HepG2 (cell line): ENCODE measurements around the gene TAPBP. TPM values are rescaled to one million over a fixed set of nuclear protein-coding genes. Genes with fewer than 3 reads are reported as not detected.

ENCODE experiments used
- ATF7-NPFF ChIP-seq: sonication (generic); formaldehyde crosslinking; IDR thresholded peaks from 2 replicates; pipeline ENCODE4 v1.8.1; 2023; ENCODE audit warnings: mild to moderate bottlenecking, low read depth, missing genetic modification reagents, moderate library complexity
- E2F1 ChIP-seq: sonication (generic); formaldehyde crosslinking; IDR thresholded peaks from 2 replicates; pipeline ENCODE4 v1.5.0; 2020; ENCODE audit warnings: missing genetic modification reagents
- GATAD2A ChIP-seq: IDR thresholded peaks from 2 replicates; pipeline ENCODE4 v1.6.1; 2016
- HNRNPL ChIP-seq: fragments of 200-400 bp; formaldehyde crosslinking; IDR thresholded peaks from 2 replicates; pipeline ENCODE4 v1.6.1; 2017; ENCODE audit warnings: mild to moderate bottlenecking, low read depth, low read length
- IRF1 ChIP-seq: sonication (generic); formaldehyde crosslinking; IDR thresholded peaks from 2 replicates; pipeline ENCODE4 v1.4.0; 2020; ENCODE audit warnings: low read depth, mild to moderate bottlenecking, missing genetic modification reagents
- IRX3 ChIP-seq: sonication (generic); formaldehyde crosslinking; IDR thresholded peaks from 2 replicates; pipeline ENCODE4 v1.8.1; 2023; ENCODE audit warnings: mild to moderate bottlenecking, low read depth, missing genetic modification reagents, borderline replicate concordance
- KDM4B ChIP-seq: sonication (generic); formaldehyde crosslinking; IDR thresholded peaks from 2 replicates; pipeline ENCODE4 v1.4.0; 2020; ENCODE audit warnings: missing genetic modification reagents
- MAFG ChIP-seq: sonication (generic); formaldehyde crosslinking; IDR thresholded peaks from 2 replicates; pipeline ENCODE4 v1.5.1; 2020; ENCODE audit warnings: mild to moderate bottlenecking, missing genetic modification reagents
- MYC ChIP-seq: sonication (generic); formaldehyde crosslinking; IDR thresholded peaks from 2 replicates; pipeline ENCODE4 v1.9.0; 2021; ENCODE audit warnings: missing genetic modification reagents, borderline replicate concordance
- RXRB ChIP-seq: IDR thresholded peaks from 2 replicates; pipeline ENCODE4 v1.6.1; 2016; ENCODE audit warnings: borderline replicate concordance, missing genetic modification reagents, missing compliant biosample characterization
- SALL2 ChIP-seq: sonication (generic); formaldehyde crosslinking; IDR thresholded peaks from 2 replicates; pipeline ENCODE4 v1.8.1; 2023; ENCODE audit warnings: mild to moderate bottlenecking, missing genetic modification reagents, inconsistent platforms
- SMYD3 ChIP-seq: sonication (generic); formaldehyde crosslinking; IDR thresholded peaks from 2 replicates; pipeline ENCODE4 v1.8.1; 2023; ENCODE audit warnings: mild to moderate bottlenecking, missing genetic modification reagents
- SRSF9 ChIP-seq: fragments of 200-400 bp; formaldehyde crosslinking; IDR thresholded peaks from 2 replicates; pipeline ENCODE4 v1.6.1; 2018; ENCODE audit warnings: borderline replicate concordance, mild to moderate bottlenecking, low read depth, low read length; ENCODE audit not compliant: insufficient read depth, poor library complexity, severe bottlenecking
- STAT5B ChIP-seq: sonication (generic); formaldehyde crosslinking; IDR thresholded peaks from 2 replicates; pipeline ENCODE4 v1.4.0; 2020; ENCODE audit warnings: missing genetic modification reagents
- TFE3 ChIP-seq: IDR thresholded peaks from 2 replicates; pipeline ENCODE4 v1.6.1; 2016
- ZBTB46 ChIP-seq: sonication (generic); formaldehyde crosslinking; IDR thresholded peaks from 2 replicates; pipeline ENCODE4 v1.4.0; 2020; ENCODE audit warnings: mild to moderate bottlenecking, missing genetic modification reagents, borderline replicate concordance
- ZBTB7B ChIP-seq: sonication (generic); formaldehyde crosslinking; IDR thresholded peaks from 2 replicates; pipeline ENCODE4 v1.4.0; 2020; ENCODE audit warnings: missing genetic modification reagents
- ZFP1 ChIP-seq: IDR thresholded peaks from 2 replicates; pipeline ENCODE4 v1.6.1; 2016
- ZFP37 ChIP-seq: sonication (generic); formaldehyde crosslinking; IDR thresholded peaks from 2 replicates; pipeline ENCODE4 v1.4.0; 2020; ENCODE audit warnings: missing genetic modification reagents, borderline replicate concordance
- ZNF337 ChIP-seq: sonication (generic); formaldehyde crosslinking; IDR thresholded peaks from 2 replicates; pipeline ENCODE4 v1.5.1; 2020; ENCODE audit warnings: missing genetic modification reagents, low read depth, mild to moderate bottlenecking, borderline replicate concordance
- ZNF354B ChIP-seq: sonication (generic); formaldehyde crosslinking; IDR thresholded peaks from 2 replicates; pipeline ENCODE4 v1.8.0; 2022; ENCODE audit warnings: mild to moderate bottlenecking, missing genetic modification reagents
- ZNF567 ChIP-seq: sonication (generic); formaldehyde crosslinking; IDR thresholded peaks from 2 replicates; pipeline ENCODE4 v1.8.1; 2023; ENCODE audit warnings: mild to moderate bottlenecking, missing genetic modification reagents, borderline replicate concordance
- ZNF572 ChIP-seq: sonication (generic); formaldehyde crosslinking; IDR thresholded peaks from 2 replicates; pipeline ENCODE4 v1.5.1; 2020; ENCODE audit warnings: mild to moderate bottlenecking, missing genetic modification reagents
- ZNF7 ChIP-seq: IDR thresholded peaks from 2 replicates; pipeline ENCODE4 v1.6.1; 2016; ENCODE audit warnings: missing biosample characterization, missing genetic modification reagents
- ZNF768 ChIP-seq: sonication (generic); formaldehyde crosslinking; IDR thresholded peaks from 2 replicates; pipeline ENCODE4 v1.4.0; 2020; ENCODE audit warnings: missing genetic modification reagents
- ZNF83 ChIP-seq: sonication (generic); formaldehyde crosslinking; IDR thresholded peaks from 2 replicates; pipeline ENCODE4 v1.4.0; 2020; ENCODE audit warnings: missing genetic modification reagents, mild to moderate bottlenecking, borderline replicate concordance
- polyA plus RNA-seq, 8 experiments: library from polyadenylated mRNA; depleted of rRNA in 3 of 8; stranded (reverse) in 7 of 8; unstranded in 1 of 8; fragments of >200 nt; fragmentation: Illumina TruSeq in 4 of 8; extraction: Trizol in 4 of 8; gene quantifications; 2 replicates each; pipeline versions ENCODE4 v1.2.1 to v1.2.3, GENCODE V29; 2011 to 2016; ENCODE audit warnings: low read depth in 4 of 8, missing spikeins in 1 of 8, mixed read lengths in 1 of 8; ENCODE audit not compliant: insufficient read depth in 1 of 8
- total RNA-seq, 5 experiments: library from RNA; depleted of rRNA; stranded (reverse); fragments of >200 nt; fragmentation: Illumina TruSeq; extraction: Trizol; gene quantifications; 2 replicates each; pipeline ENCODE4 v1.2.3, GENCODE V29; 2016; ENCODE audit warnings: low read depth in 1 of 5

The TAPBP gene
- total and polyA plus RNA-seq, 2 of the 13 experiments (the other 11 are each of a cell fraction or from before 2014, with no cell fraction given), result 27.4 to 32.3 TPM

GRCh38 chr6:33317669-33318425, 4.0 kb upstream of the TAPBP start, which contains the start of gene ZBTB22 (continued):
- TF ChIP-seq ZFP37, result no peak
- TF ChIP-seq KDM4B, result peak; percentile 64; the same call in 1 of the 2 replicates
- no peak for TF ChIP-seq ZNF354B (CRISPR knock-in tag)
- no peak for TF ChIP-seq STAT5B (CRISPR knock-in tag)
- TF ChIP-seq E2F1 (CRISPR knock-in tag), result 0 out of 2 replicates have a peak, but pooled peaks have one; percentile 18
- no peak for TF ChIP-seq MAFG (CRISPR knock-in tag)
- TF ChIP-seq ZBTB7B (CRISPR knock-in tag), result no peak
- no peak for TF ChIP-seq MYC (CRISPR knock-in tag)
- no peak for TF ChIP-seq SMYD3 (CRISPR knock-in tag)
- TF ChIP-seq ZNF83, result no peak
- TF ChIP-seq TFE3, result 0 out of 2 replicates have a peak, but pooled peaks have one; percentile 32
- TF ChIP-seq SALL2 (CRISPR knock-in tag), result peak; percentile 63; the same call in 1 of the 2 replicates
- peak; percentile 23; the same call in 1 of the 2 replicates for TF ChIP-seq ZFP1
- TF ChIP-seq IRF1 (CRISPR knock-in tag), result no peak
- TF ChIP-seq ATF7-NPFF (CRISPR knock-in tag), result peak; percentile 43; the same call in 1 of the 2 replicates
- TF ChIP-seq SRSF9, result no peak
- TF ChIP-seq GATAD2A (CRISPR knock-in tag), result peak; percentile 27; the same call in 1 of the 2 replicates
- TF ChIP-seq ZNF768 (CRISPR knock-in tag), result no peak
- no peak for TF ChIP-seq IRX3 (CRISPR knock-in tag)
- TF ChIP-seq HNRNPL, result no peak
- TF ChIP-seq ZNF572 (CRISPR knock-in tag), result no peak
- TF ChIP-seq ZNF567 (CRISPR knock-in tag), result peak; percentile 48; the same call in 1 of the 2 replicates
- TF ChIP-seq ZNF337 (CRISPR knock-in tag), result no peak
- no peak for TF ChIP-seq ZBTB46
- TF ChIP-seq ZNF7 (CRISPR knock-in tag), result no peak
- TF ChIP-seq RXRB (CRISPR knock-in tag), result peak; percentile 10; the same call in 1 of the 2 replicates
